ENCODE measurements around the gene CD22. TPM values are rescaled to one million over a fixed set of nuclear protein-coding genes. Genes with fewer than 3 reads are reported as not detected.

The CD22 gene
- total and polyA plus RNA-seq, 2 donors (not counting 3 experiments of a cell fraction or from before 2014, with no cell fraction given), result not detected

DNA sequence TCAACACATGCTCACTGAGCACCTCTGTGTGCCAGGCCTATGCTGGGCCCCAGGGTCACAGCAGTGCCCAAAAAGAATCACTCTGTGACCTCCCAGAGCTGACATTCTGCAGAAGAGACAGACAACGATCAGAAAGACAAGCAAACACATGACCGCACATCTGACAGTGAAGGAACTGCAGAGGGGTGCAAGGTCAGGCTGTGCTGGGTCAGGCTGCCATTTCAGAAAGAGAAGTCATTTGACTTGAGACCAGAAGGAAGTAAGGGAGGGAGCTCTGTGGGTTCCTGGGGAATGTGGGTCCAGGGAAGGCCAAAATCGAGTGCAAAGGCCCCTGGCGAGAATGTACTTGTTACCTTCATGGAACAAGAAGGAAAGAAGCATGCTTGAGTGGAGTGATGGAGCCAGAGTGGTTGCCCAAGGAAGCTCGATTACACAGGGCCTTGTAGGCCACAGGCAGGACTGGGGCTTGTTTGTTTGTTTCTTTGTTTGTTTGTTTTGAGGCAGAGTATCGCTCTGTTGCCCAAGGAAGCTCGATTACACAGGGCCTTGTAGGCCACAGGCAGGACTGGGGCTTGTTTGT, 11.4 kb upstream of the CD22 start:
- H3K9me1 ChIP-seq (replicated peaks; ENCODE audit: control insufficient read depth, extremely low read depth, insufficient read depth, low read length), result no peaks in the 10 kb centered on the region
- BruUV-seq (replicated peaks), result no TSS peak
- H3K36me3 ChIP-seq (ENCODE audit: control insufficient read depth in 2 of 2, extremely low read depth in 1 of 2, insufficient read depth in 2 of 2, low read length in 2 of 2), result no peaks in the 10 kb centered on the region
- dilution Hi-C loops (cut with MboI; ENCODE audit: extremely low pct_ligation_motif_present, low sequenced_read_pairs) (no loop called here), intact Hi-C loops (cut with micrococcal nuclease) (no loop called here)
- H3K4me2 ChIP-seq (ENCODE audit: insufficient read depth, low read length), result no peak overlapping the region
- no peak for FAIRE-seq
- TF ChIP-seq, protein P1, sequence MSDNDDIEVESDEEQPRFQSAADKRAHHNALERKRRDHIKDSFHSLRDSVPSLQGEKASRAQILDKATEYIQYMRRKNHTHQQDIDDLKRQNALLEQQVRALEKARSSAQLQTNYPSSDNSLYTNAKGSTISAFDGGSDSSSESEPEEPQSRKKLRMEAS (IDR thresholded peaks at IDR 0.05; ENCODE audit: insufficient read depth, insufficient read length), result no peak
- TF ChIP-seq GATA2 (IDR thresholded peaks at IDR 0.05; ENCODE audit: insufficient read depth, insufficient read length, low read depth, low read length) (no peak), JUN (IDR thresholded peaks at IDR 0.05; ENCODE audit: borderline replicate concordance, insufficient read depth, insufficient read length, low read depth) (no peak), POLR2AphosphoS5 (IDR thresholded peaks at IDR 0.05; ENCODE audit: insufficient read depth, low read depth, low read length) (no peak), POLR2A (IDR thresholded peaks at IDR 0.05; ENCODE audit: low read depth, low read length) (no peak), EZH2 (IDR thresholded peaks at IDR 0.05; ENCODE audit: borderline replicate concordance, low read depth, low read length, severe bottlenecking) (no peak)
- TF ChIP-seq, protein P2, sequence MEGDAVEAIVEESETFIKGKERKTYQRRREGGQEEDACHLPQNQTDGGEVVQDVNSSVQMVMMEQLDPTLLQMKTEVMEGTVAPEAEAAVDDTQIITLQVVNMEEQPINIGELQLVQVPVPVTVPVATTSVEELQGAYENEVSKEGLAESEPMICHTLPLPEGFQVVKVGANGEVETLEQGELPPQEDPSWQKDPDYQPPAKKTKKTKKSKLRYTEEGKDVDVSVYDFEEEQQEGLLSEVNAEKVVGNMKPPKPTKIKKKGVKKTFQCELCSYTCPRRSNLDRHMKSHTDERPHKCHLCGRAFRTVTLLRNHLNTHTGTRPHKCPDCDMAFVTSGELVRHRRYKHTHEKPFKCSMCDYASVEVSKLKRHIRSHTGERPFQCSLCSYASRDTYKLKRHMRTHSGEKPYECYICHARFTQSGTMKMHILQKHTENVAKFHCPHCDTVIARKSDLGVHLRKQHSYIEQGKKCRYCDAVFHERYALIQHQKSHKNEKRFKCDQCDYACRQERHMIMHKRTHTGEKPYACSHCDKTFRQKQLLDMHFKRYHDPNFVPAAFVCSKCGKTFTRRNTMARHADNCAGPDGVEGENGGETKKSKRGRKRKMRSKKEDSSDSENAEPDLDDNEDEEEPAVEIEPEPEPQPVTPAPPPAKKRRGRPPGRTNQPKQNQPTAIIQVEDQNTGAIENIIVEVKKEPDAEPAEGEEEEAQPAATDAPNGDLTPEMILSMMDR (IDR thresholded peaks at IDR 0.05; ENCODE audit: extremely low read depth in 1 of 2, insufficient read depth in 1 of 2, low read depth in 1 of 2, low read length in 2 of 2), result no peak
- no peak overlapping the region for H3K27ac ChIP-seq (ENCODE audit: insufficient read depth, low read depth, low read length)
- H4K20me1 ChIP-seq (replicated peaks; ENCODE audit: control insufficient read depth, extremely low read depth, insufficient read depth, low read length), result no peaks in the 10 kb centered on the region
- H3K4me3 ChIP-seq (replicated peaks in 1 of 3; ENCODE audit: insufficient read depth in 1 of 3, low read depth in 1 of 3, low read length in 3 of 3), result no peak overlapping the region
- peaks cover 1 to 3% of the 10 kb centered on the region in 2 experiments for H3K27me3 ChIP-seq (ENCODE audit: control insufficient read depth in 2 of 2, insufficient read depth in 2 of 2, low read length in 2 of 2)
- peaks cover 5% of the 10 kb centered on the region for H3K4me1 ChIP-seq (ENCODE audit: control insufficient read depth, extremely low read depth, insufficient read depth, low read length)
- CTCF ChIA-PET, result no interaction called here
- no peaks in the 10 kb centered on the region for H3K9me3 ChIP-seq (replicated peaks; ENCODE audit: control insufficient read depth, insufficient read depth, low read length)
- H3K9ac ChIP-seq (replicated peaks; ENCODE audit: extremely low read depth, insufficient read depth, low read length), result no peak overlapping the region
- H3K79me2 ChIP-seq (ENCODE audit: control insufficient read depth, insufficient read depth, low read length), result no peaks in the 10 kb centered on the region
- POLR2A ChIA-PET, result no interaction called here
- no peak for DNase-seq (ENCODE audit: low read depth, low spot score)
- H2AFZ ChIP-seq (ENCODE audit: low read depth, low read length), result no peak overlapping the region
